Naive thymus-derived CD4-positive, alpha-beta T cell (primary cell): Measurements from ENCODE around the gene LAMP2. TPM values are rescaled to one million over a fixed set of nuclear protein-coding genes. Genes with fewer than 3 reads are reported as not detected.
A peak's percentile ranks its signal among the peaks of the same experiment; 100 is the strongest.

Experiments used
- ATAC-seq: fragments of 150-1000 bp; cut with Tn5 transposase; 2 replicates; pipeline ENCODE4 v1.10.0; 2021; ENCODE audit warnings: mild to moderate bottlenecking, moderate library complexity
- CTCF ChIA-PET: fragments of 350-600 bp; sonication (Branson Sonifier 250); formaldehyde crosslinking; loops from one replicate; lab custom pipeline; 2021; ENCODE audit warnings: antibody characterized with exemption; lab: Charles Lee
- POLR2A ChIA-PET: fragments of 350-600 bp; sonication (Branson Sonifier 250); formaldehyde crosslinking; loops from one replicate; lab custom pipeline; 2021; ENCODE audit warnings: antibody characterized with exemption, inconsistent platforms; lab: Charles Lee
- DNase-seq, 9 donors: peaks; one replicate each; pipeline versions ENCODE4 v3.0.0 to v3.0.0-alpha.2; 2020 to 2022; ENCODE audit warnings: mixed read lengths in 1 of 9
- H3K27ac ChIP-seq: one replicate; pipeline ENCODE4 v1.7.0; 2013; ENCODE audit warnings: mild to moderate bottlenecking, low read depth, low read length, moderate library complexity
- H3K27me3 ChIP-seq, 2 donors: one replicate each; pipeline ENCODE4 v1.7.0; 2013; ENCODE audit warnings: low read length in 2 of 2, mild to moderate bottlenecking in 2 of 2, moderate library complexity in 2 of 2; ENCODE audit not compliant: control insufficient read depth in 2 of 2, insufficient read depth in 2 of 2
- H3K36me3 ChIP-seq, 3 experiments: 1 replicate in 2 of 3; 2 replicates in 1 of 3; pipeline ENCODE4 v1.7.0; 2013; ENCODE audit warnings: low read length in 3 of 3, mild to moderate bottlenecking in 3 of 3, moderate library complexity in 1 of 3; ENCODE audit not compliant: insufficient read depth in 3 of 3, control insufficient read depth in 2 of 3
- H3K4me1 ChIP-seq, 2 donors: one replicate each; pipeline ENCODE4 v1.7.0; 2013; ENCODE audit warnings: low read length in 2 of 2, mild to moderate bottlenecking in 2 of 2, moderate library complexity in 1 of 2; ENCODE audit not compliant: control insufficient read depth in 2 of 2, insufficient read depth in 2 of 2
- H3K4me3 ChIP-seq: 2 replicates; pipeline ENCODE4 v1.7.0; 2013; ENCODE audit warnings: mild to moderate bottlenecking, low read length
- H3K9me3 ChIP-seq, 3 experiments: 1 replicate in 2 of 3; 2 replicates in 1 of 3; pipeline ENCODE4 v1.7.0; 2013; ENCODE audit warnings: low read length in 3 of 3; ENCODE audit not compliant: control insufficient read depth in 2 of 3
- H3K27ac Mint-ChIP-seq, 9 donors: one replicate each; pipeline ENCODE4 v1.8.0; 2020 to 2022; ENCODE audit warnings: mixed read lengths in 9 of 9, mild to moderate bottlenecking in 8 of 9, moderate library complexity in 5 of 9, inconsistent platforms in 2 of 9
- H3K27me3 Mint-ChIP-seq, 5 donors: one replicate each; pipeline ENCODE4 v1.8.0; 2021 to 2022; ENCODE audit warnings: mixed read lengths in 5 of 5, mild to moderate bottlenecking in 1 of 5
- H3K36me3 Mint-ChIP-seq, 5 donors: one replicate each; pipeline ENCODE4 v1.8.0; 2020 to 2022; ENCODE audit warnings: mixed read lengths in 5 of 5, mild to moderate bottlenecking in 3 of 5, inconsistent platforms in 1 of 5
- H3K4me1 Mint-ChIP-seq, 7 donors: one replicate each; pipeline ENCODE4 v1.8.0; 2020 to 2022; ENCODE audit warnings: mixed read lengths in 7 of 7, mild to moderate bottlenecking in 3 of 7, inconsistent platforms in 1 of 7
- H3K4me3 Mint-ChIP-seq, 10 donors: one replicate each; pipeline ENCODE4 v1.8.0; 2020 to 2022; ENCODE audit warnings: mild to moderate bottlenecking in 10 of 10, mixed read lengths in 10 of 10, moderate library complexity in 6 of 10, inconsistent platforms in 2 of 10
- H3K9me3 Mint-ChIP-seq, 11 donors: one replicate each; pipeline ENCODE4 v1.8.0; 2020 to 2022; ENCODE audit warnings: mixed read lengths in 11 of 11, mild to moderate bottlenecking in 4 of 11, inconsistent platforms in 1 of 11, moderate library complexity in 1 of 11
- intact Hi-C, 2 donors: fragments of 100-400 bp; cut with micrococcal nuclease; formaldehyde crosslinking; loops; one replicate each; pipeline ENCODE4 v1.15.1; 2023
- polyA plus RNA-seq, 2 donors: library from polyadenylated mRNA; unstranded; fragments of 300-500 nt; fragmentation: Illumina TruSeq; gene quantifications; one replicate each; pipeline ENCODE4 v1.2.3, GENCODE V29; 2021
- total RNA-seq, 6 experiments: library from RNA in 5 of 6; stranded (reverse) in 5 of 6; gene quantifications; 1 replicate in 5 of 6; 2 replicates in 1 of 6; pipeline ENCODE4 v1.2.3 and lab custom pipeline; 2021 to 2026

The LAMP2 gene
- total and polyA plus RNA-seq, 7 experiments from 2014 or later, result 22.5 to 92.3 (median 47.1) TPM

GRCh38 chrX:120428309-120428708 lies 40.8 kb downstream of the LAMP2 start:
- no peaks in the 10 kb centered on the region for H3K9me3 Mint-ChIP-seq
- Histone ChIP-seq H3K36me3 (no peaks in the 10 kb centered on the region), H3K9me3 (no peaks in the 10 kb centered on the region), H3K27ac (no peak overlapping the region), H3K27me3 (no peaks in the 10 kb centered on the region), H3K4me3 (no peak overlapping the region), H3K4me1 (no peaks in the 10 kb centered on the region)
- no peaks in the 10 kb centered on the region for H3K27me3 Mint-ChIP-seq
- peaks cover 2 to 27% (median 15%) of the 10 kb centered on the region in 7 donors for H3K4me1 Mint-ChIP-seq
- intact Hi-C loops, result loop anchor here in 1 of 2 donors (1.0 kb wide), 1 partner anchor 8 kb away; no protein-coding TSS in a partner anchor
- CTCF ChIA-PET, result no interaction called here
- H3K36me3 Mint-ChIP-seq, result peaks cover 0 to 12% (median 7%) of the 10 kb centered on the region in 5 donors
- DNase-seq, result peak in 2 of 9 donors; percentile 8 to 15
- no peak for ATAC-seq
- H3K27ac Mint-ChIP-seq, result peak overlapping the region in 6 of 9 donors; percentile 5 to 72 (median 40)
- POLR2A ChIA-PET, result no interaction called here
- peak overlapping the region in 2 of 10 donors; percentile 39 to 56 for H3K4me3 Mint-ChIP-seq

- Mint-ChIP-seq H3K4me1 (peaks cover 2 to 27% (median 15%) of the 10 kb centered on the region in 7 donors), H3K36me3 (peaks cover 0 to 1% (median 0%) of the 10 kb centered on the region in 5 donors), H3K27ac (no peak overlapping the region), H3K4me3 (no peak overlapping the region), H3K9me3 (no peaks in the 10 kb centered on the region), H3K27me3 (no peaks in the 10 kb centered on the region)
- ATAC-seq, result no peak
- Histone ChIP-seq H3K27ac (no peak overlapping the region), H3K36me3 (no peaks in the 10 kb centered on the region), H3K4me1 (no peaks in the 10 kb centered on the region), H3K9me3 (no peaks in the 10 kb centered on the region), H3K27me3 (no peaks in the 10 kb centered on the region), H3K4me3 (no peak overlapping the region)
- no peak for DNase-seq
- intact Hi-C loops, result no loop called here
- ChIA-PET POLR2A (no interaction called here), CTCF (no interaction called here)
Observed at GRCh38 chrX:120426599-120426998, 42.5 kb downstream of the LAMP2 start.

GRCh38 chrX:120419463-120419862 lies 49.6 kb downstream of the LAMP2 start:
- Histone ChIP-seq H3K27ac (peak overlapping the region; percentile 49), H3K4me1 (peaks cover 12 to 24% of the 10 kb centered on the region in 2 donors), H3K27me3 (no peaks in the 10 kb centered on the region), H3K4me3 (peak overlapping the region; percentile 31), H3K9me3 (no peaks in the 10 kb centered on the region), H3K36me3 (no peaks in the 10 kb centered on the region)
- ChIA-PET POLR2A (no interaction called here), CTCF (interaction anchor here (0.7 to 2.0 kb wide), 2 partner anchors 38 to 110 kb away, joined by 3 to 5 read pairs; no protein-coding TSS in a partner anchor)
- DNase-seq (peak in 5 of 9 donors; percentile 19 to 33 (median 29)), ATAC-seq (no peak)
- Mint-ChIP-seq H3K27me3 (no peaks in the 10 kb centered on the region), H3K9me3 (peaks cover 0 to 4% (median 0%) of the 10 kb centered on the region in 11 donors), H3K4me3 (peak overlapping the region in 7 of 10 donors; percentile 23 to 62 (median 43)), H3K36me3 (no peaks in the 10 kb centered on the region), H3K27ac (peak overlapping the region; percentile 33 to 90 (median 78)), H3K4me1 (peaks cover 4 to 25% (median 20%) of the 10 kb centered on the region in 7 donors)
- intact Hi-C loops, result loop anchor here in 1 of 2 donors (5.0 kb wide), 1 partner anchor 38 kb away; no protein-coding TSS in a partner anchor

- Mint-ChIP-seq H3K36me3 (peaks cover 0 to 5% (median 0%) of the 10 kb centered on the region in 5 donors), H3K27ac (no peak overlapping the region)
Observed at GRCh38 chrX:120408168-120408567, 60.9 kb downstream of the LAMP2 start.

GRCh38 chrX:120406638-120407037 lies 62.5 kb downstream of the LAMP2 start:
- CTCF ChIA-PET, result no interaction called here
- H3K4me3 Mint-ChIP-seq, result no peak overlapping the region
- intact Hi-C loops, result no loop called here
- no peaks in the 10 kb centered on the region for H3K9me3 ChIP-seq
- DNase-seq, result no peak
- H3K27me3 Mint-ChIP-seq, result peaks cover 0 to 2% (median 0%) of the 10 kb centered on the region in 5 donors
- H3K36me3 ChIP-seq, result no peaks in the 10 kb centered on the region
- peaks cover 0 to 12% (median 2%) of the 10 kb centered on the region in 11 donors for H3K9me3 Mint-ChIP-seq
- no peaks in the 10 kb centered on the region for H3K4me1 Mint-ChIP-seq
- H3K27me3 ChIP-seq, result no peaks in the 10 kb centered on the region
- POLR2A ChIA-PET, result no interaction called here
- H3K36me3 Mint-ChIP-seq, result peaks cover 0 to 5% (median 0%) of the 10 kb centered on the region in 5 donors
- no peak overlapping the region for H3K4me3 ChIP-seq
- no peak overlapping the region for H3K27ac ChIP-seq
- no peak overlapping the region for H3K27ac Mint-ChIP-seq
- ATAC-seq, result no peak
- H3K4me1 ChIP-seq, result no peaks in the 10 kb centered on the region

More at GRCh38 chrX:120408168-120408567, 60.9 kb downstream of the LAMP2 start:
- no peak overlapping the region for H3K4me3 Mint-ChIP-seq
- peaks cover 0 to 2% (median 0%) of the 10 kb centered on the region in 5 donors for H3K27me3 Mint-ChIP-seq
- no peaks in the 10 kb centered on the region for H3K4me1 Mint-ChIP-seq
- DNase-seq, result no peak
- no peak overlapping the region for H3K4me3 ChIP-seq
- H3K36me3 ChIP-seq, result no peaks in the 10 kb centered on the region
- H3K9me3 Mint-ChIP-seq, result peaks cover 0 to 12% (median 2%) of the 10 kb centered on the region in 11 donors
- H3K27me3 ChIP-seq, result no peaks in the 10 kb centered on the region
- CTCF ChIA-PET, result no interaction called here
- H3K27ac ChIP-seq, result no peak overlapping the region
- POLR2A ChIA-PET, result no interaction called here
- no peak for ATAC-seq
- no peaks in the 10 kb centered on the region for H3K9me3 ChIP-seq
- no peaks in the 10 kb centered on the region for H3K4me1 ChIP-seq
- intact Hi-C loops, result no loop called here

- H3K36me3 Mint-ChIP-seq, result no peaks in the 10 kb centered on the region
- no peaks in the 10 kb centered on the region for H3K4me1 ChIP-seq
- no peaks in the 10 kb centered on the region for H3K4me1 Mint-ChIP-seq
- ATAC-seq, result no peak
- H3K36me3 ChIP-seq, result no peaks in the 10 kb centered on the region
- no peak overlapping the region for H3K27ac Mint-ChIP-seq
- H3K27me3 ChIP-seq, result no peaks in the 10 kb centered on the region
- intact Hi-C loops, result no loop called here
- CTCF ChIA-PET, result no interaction called here
- peaks cover 0 to 7% (median 0%) of the 10 kb centered on the region in 5 donors for H3K27me3 Mint-ChIP-seq
- no peaks in the 10 kb centered on the region for H3K9me3 ChIP-seq
- peaks cover 0 to 6% (median 0%) of the 10 kb centered on the region in 11 donors for H3K9me3 Mint-ChIP-seq
- POLR2A ChIA-PET, result no interaction called here
- no peak overlapping the region for H3K4me3 ChIP-seq
- no peak overlapping the region for H3K27ac ChIP-seq
- no peak overlapping the region for H3K4me3 Mint-ChIP-seq
- no peak for DNase-seq
Observed at GRCh38 chrX:120402369-120402768, 66.7 kb downstream of the LAMP2 start.

GRCh38 chrX:120401301-120401700 lies 67.8 kb downstream of the LAMP2 start:
- H3K4me1 ChIP-seq, result no peaks in the 10 kb centered on the region
- intact Hi-C loops, result no loop called here
- no peak for DNase-seq
- H3K27ac ChIP-seq, result no peak overlapping the region
- H3K9me3 Mint-ChIP-seq, result peaks cover 0 to 6% (median 0%) of the 10 kb centered on the region in 11 donors
- ATAC-seq, result no peak
- POLR2A ChIA-PET, result no interaction called here
- H3K27me3 ChIP-seq, result no peaks in the 10 kb centered on the region
- H3K4me3 Mint-ChIP-seq, result no peak overlapping the region
- H3K36me3 Mint-ChIP-seq, result no peaks in the 10 kb centered on the region
- H3K27me3 Mint-ChIP-seq, result peaks cover 0 to 4% (median 0%) of the 10 kb centered on the region in 5 donors
- CTCF ChIA-PET, result no interaction called here
- H3K9me3 ChIP-seq, result no peaks in the 10 kb centered on the region
- H3K4me3 ChIP-seq, result no peak overlapping the region
- no peak overlapping the region for H3K27ac Mint-ChIP-seq
- H3K36me3 ChIP-seq, result no peaks in the 10 kb centered on the region
- H3K4me1 Mint-ChIP-seq, result no peaks in the 10 kb centered on the region
